ENCODE measurements around the gene TMEM92.
"Not testable (repeated sequence)": the region's sequence is repeated elsewhere in the genome, so short reads cannot be mapped to it uniquely, and the experiment has no call there.

The TMEM92 gene

DNA sequence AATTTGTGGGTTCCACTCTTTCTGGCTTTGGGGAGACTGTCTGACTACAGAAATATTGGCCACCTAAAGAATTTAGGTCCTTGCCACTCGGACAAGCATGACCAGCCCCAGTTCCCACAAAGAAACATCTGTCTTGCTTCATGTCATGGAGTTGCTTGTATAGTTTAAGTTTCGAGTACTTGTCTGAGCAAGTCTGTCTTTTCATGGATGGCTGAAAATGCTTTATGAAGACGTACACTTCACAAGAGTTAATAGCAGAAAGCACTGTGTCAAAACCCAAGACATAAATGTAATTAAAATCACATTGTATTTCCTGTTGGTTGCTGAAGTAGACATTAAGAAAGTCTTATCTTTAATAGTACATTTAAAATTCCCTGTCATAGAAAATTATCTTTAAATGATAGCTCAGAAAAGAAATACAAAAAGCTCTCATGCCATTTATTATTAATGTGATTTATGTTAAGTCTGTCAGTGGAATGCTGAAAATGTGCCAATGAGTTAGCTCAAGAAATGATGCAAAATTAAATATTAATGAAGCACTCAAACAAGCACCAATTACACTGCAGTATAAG, 41.8 kb downstream of the TMEM92 start:
- Histone ChIP-seq H2BK5ac (ENCODE audit: low read depth, low read length, poor library complexity) (no peak overlapping the region), H2AFZ (ENCODE audit: insufficient read depth, low read length, poor library complexity) (no peak overlapping the region), H3K27me3 (ENCODE audit: insufficient read depth, low read length) (no peaks in the 10 kb centered on the region), H4K8ac (ENCODE audit: low read depth, low read length) (no peak overlapping the region), H2BK12ac (ENCODE audit: low read length) (no peak overlapping the region), H3K18ac (ENCODE audit: low read length) (no peak overlapping the region), H3K4me2 (ENCODE audit: low read length) (no peak overlapping the region), H3K4ac (ENCODE audit: low read depth, low read length) (no peak overlapping the region), H3K79me2 (ENCODE audit: control insufficient read depth, insufficient read depth, low read length, poor library complexity) (no peaks in the 10 kb centered on the region), H3K4me1 (ENCODE audit: control insufficient read depth in 1 of 2, insufficient read depth in 2 of 2, low read length in 2 of 2) (peaks cover 19% of the 10 kb centered on the region in 2 experiments), H2AK5ac (ENCODE audit: low read length) (no peak overlapping the region), H3K9me3 (ENCODE audit: insufficient read depth, low read depth, low read length) (no peaks in the 10 kb centered on the region), H3K79me1 (ENCODE audit: low read length) (no peaks in the 10 kb centered on the region), H3K14ac (ENCODE audit: low read length) (no peak overlapping the region), H4K12ac (ENCODE audit: low read depth, low read length) (no peak overlapping the region), H3K4me3 (ENCODE audit: low read depth, low read length) (no peak overlapping the region), H3K36me3 (ENCODE audit: control insufficient read depth in 1 of 2, insufficient read depth in 2 of 2, low read length in 2 of 2) (no peaks in the 10 kb centered on the region), H2BK120ac (ENCODE audit: insufficient read depth, low read length, poor library complexity) (no peak overlapping the region), H3K27ac (ENCODE audit: low read depth, low read length) (no peak overlapping the region), H3K23ac (ENCODE audit: low read length) (no peak overlapping the region), H3K9ac (ENCODE audit: low read length) (no peak overlapping the region), H4K91ac (ENCODE audit: low read depth, low read length) (no peak overlapping the region)
- no peak for DNase-seq
- no CpG with 5 or more reads among the region's 3 CpGs for WGBS (ENCODE audit: extremely low coverage, insufficient coverage, insufficient read length)

DNA sequence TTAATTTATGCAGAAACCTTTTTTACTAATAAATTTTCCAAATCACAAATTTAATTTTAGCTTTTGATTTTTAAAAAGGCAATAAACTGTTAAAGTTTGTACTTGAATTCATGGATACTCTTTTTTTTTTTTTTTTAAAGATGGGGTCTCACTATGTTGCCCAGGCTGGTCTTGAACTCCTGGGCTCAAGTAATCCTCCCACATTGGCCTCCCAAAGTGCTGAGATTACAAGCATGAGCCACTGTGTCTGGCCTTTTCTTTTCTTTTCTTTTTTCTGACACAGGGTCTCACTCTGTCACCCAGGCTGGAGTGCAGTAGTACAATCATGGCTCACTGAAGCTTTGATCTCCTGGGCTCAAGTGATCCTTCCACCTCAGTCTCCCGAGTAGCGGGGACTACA, 42.4 kb downstream of the TMEM92 start:
- not testable (repeated sequence) for H3K4ac ChIP-seq (ENCODE audit: low read depth, low read length)

DNA sequence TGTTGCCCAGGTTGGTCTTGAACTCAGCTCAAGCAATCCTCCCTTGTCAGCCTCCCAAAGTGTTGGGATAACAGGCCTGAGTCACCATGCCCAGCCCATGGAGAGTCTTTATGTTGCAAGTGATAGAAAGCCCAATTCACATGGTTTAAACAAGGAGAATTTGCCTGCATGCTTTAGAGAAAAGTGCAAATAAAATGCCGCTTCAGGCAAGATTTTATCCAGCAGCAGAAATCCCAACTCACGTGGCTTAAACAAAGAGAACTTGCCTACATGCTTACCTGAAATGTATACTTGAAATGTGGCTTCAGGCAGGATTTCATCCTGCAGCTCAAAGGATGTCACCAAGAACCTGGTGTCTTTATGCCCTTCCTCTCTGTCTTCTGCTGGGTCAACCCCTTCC, 42.9 kb downstream of the TMEM92 start:
- no peak overlapping the region for H3K4me3 ChIP-seq (ENCODE audit: low read depth, low read length)
- H3K9ac ChIP-seq (ENCODE audit: low read length), result no peak overlapping the region
- no peaks in the 10 kb centered on the region for H3K79me2 ChIP-seq (ENCODE audit: control insufficient read depth, insufficient read depth, low read length, poor library complexity)
- no peak overlapping the region for H4K12ac ChIP-seq (ENCODE audit: low read depth, low read length)
- H4K8ac ChIP-seq (ENCODE audit: low read depth, low read length), result no peak overlapping the region
- no peak overlapping the region for H3K14ac ChIP-seq (ENCODE audit: low read length)
- DNase-seq, result peak; percentile 27 to 71
- no peak overlapping the region for H3K18ac ChIP-seq (ENCODE audit: low read length)
- no peak overlapping the region for H4K91ac ChIP-seq (ENCODE audit: low read depth, low read length)
- no peaks in the 10 kb centered on the region for H3K79me1 ChIP-seq (ENCODE audit: low read length)
- no CpG with 5 or more reads among the region's 2 CpGs for WGBS (ENCODE audit: extremely low coverage, insufficient coverage, insufficient read length)
- H3K9me3 ChIP-seq (ENCODE audit: insufficient read depth, low read depth, low read length), result no peaks in the 10 kb centered on the region
- no peak overlapping the region for H2AK5ac ChIP-seq (ENCODE audit: low read length)
- no peak overlapping the region for H3K4me2 ChIP-seq (ENCODE audit: low read length)
- H3K4me1 ChIP-seq (ENCODE audit: control insufficient read depth in 1 of 2, insufficient read depth in 2 of 2, low read length in 2 of 2), result peaks cover 19% of the 10 kb centered on the region in 2 experiments
- H2BK5ac ChIP-seq (ENCODE audit: low read depth, low read length, poor library complexity), result no peak overlapping the region
- H3K27ac ChIP-seq (ENCODE audit: low read depth, low read length), result no peak overlapping the region
- no peak overlapping the region for H2AFZ ChIP-seq (ENCODE audit: insufficient read depth, low read length, poor library complexity)
- no peaks in the 10 kb centered on the region for H3K27me3 ChIP-seq (ENCODE audit: insufficient read depth, low read length)
- H3K36me3 ChIP-seq (ENCODE audit: control insufficient read depth in 1 of 2, insufficient read depth in 2 of 2, low read length in 2 of 2), result no peaks in the 10 kb centered on the region
- no peak overlapping the region for H3K23ac ChIP-seq (ENCODE audit: low read length)
- no peak overlapping the region for H2BK12ac ChIP-seq (ENCODE audit: low read length)
- H2BK120ac ChIP-seq (ENCODE audit: insufficient read depth, low read length, poor library complexity), result no peak overlapping the region
- no peak overlapping the region for H3K4ac ChIP-seq (ENCODE audit: low read depth, low read length)

More for the DNA sequence above, 42.4 kb downstream of the TMEM92 start:
- WGBS (ENCODE audit: extremely low coverage, insufficient coverage, insufficient read length), result no CpG with 5 or more reads among the region's 2 CpGs
- H2BK12ac ChIP-seq (ENCODE audit: low read length); H3K27ac ChIP-seq (ENCODE audit: low read depth, low read length); H3K4me2 ChIP-seq (ENCODE audit: low read length); H3K79me1 ChIP-seq (ENCODE audit: low read length); H3K27me3 ChIP-seq (ENCODE audit: insufficient read depth, low read length); H4K8ac ChIP-seq (ENCODE audit: low read depth, low read length); H2AFZ ChIP-seq (ENCODE audit: insufficient read depth, low read length, poor library complexity); H3K9ac ChIP-seq (ENCODE audit: low read length); H4K12ac ChIP-seq (ENCODE audit: low read depth, low read length); H3K14ac ChIP-seq (ENCODE audit: low read length); H3K79me2 ChIP-seq (ENCODE audit: control insufficient read depth, insufficient read depth, low read length, poor library complexity); H2BK5ac ChIP-seq (ENCODE audit: low read depth, low read length, poor library complexity); H2BK120ac ChIP-seq (ENCODE audit: insufficient read depth, low read length, poor library complexity); H3K4me3 ChIP-seq (ENCODE audit: low read depth, low read length); H4K91ac ChIP-seq (ENCODE audit: low read depth, low read length); H2AK5ac ChIP-seq (ENCODE audit: low read length); H3K23ac ChIP-seq (ENCODE audit: low read length); DNase-seq; H3K36me3 ChIP-seq (ENCODE audit: control insufficient read depth in 1 of 2, insufficient read depth in 2 of 2, low read length in 2 of 2); H3K9me3 ChIP-seq (ENCODE audit: insufficient read depth, low read depth, low read length); H3K18ac ChIP-seq (ENCODE audit: low read length): not testable (repeated sequence)
- H3K4me1 ChIP-seq (ENCODE audit: control insufficient read depth in 1 of 2, insufficient read depth in 2 of 2, low read length in 2 of 2), result peaks cover 19% of the 10 kb centered on the region in 2 experiments

DNA sequence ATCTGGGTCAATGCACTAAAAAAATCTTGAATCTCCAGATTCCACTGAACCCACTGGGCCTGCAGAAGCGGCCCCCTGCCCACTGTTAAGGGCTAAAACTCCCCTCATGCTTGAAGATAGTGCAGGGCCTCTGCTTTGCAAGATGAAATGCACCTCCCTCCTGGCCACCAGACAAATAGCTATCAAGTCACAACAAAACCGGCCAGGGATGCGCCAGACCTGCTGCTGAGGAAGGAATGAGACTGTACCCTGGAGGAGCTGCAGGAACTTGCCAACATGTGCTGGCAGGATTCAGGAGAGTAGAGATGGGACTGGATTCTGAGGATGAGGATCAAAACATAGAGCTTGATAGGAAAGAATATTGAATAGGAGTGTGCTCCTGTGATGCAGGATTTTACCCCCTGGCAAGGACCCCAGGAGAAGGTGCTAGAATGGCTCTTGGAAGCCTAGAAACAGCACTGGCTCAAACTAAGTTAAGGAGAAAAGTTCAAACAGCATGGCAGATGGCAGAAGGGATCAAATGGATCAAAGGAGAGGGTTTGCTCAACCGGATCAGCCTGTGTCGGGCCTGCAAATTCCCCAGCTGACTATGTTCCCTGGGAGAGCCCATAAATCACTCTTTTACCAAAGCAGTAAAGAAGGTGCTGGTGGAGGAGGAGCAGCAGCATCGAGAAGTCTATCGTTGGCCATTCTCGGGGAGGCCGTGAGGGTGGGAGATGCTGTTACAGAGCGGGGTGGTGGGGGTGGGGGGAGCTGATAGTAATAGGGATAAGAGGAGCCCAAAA, 44.4 kb downstream of the TMEM92 start:
- no peaks in the 10 kb centered on the region for H3K9me3 ChIP-seq (ENCODE audit: insufficient read depth, low read depth, low read length)
- no peak overlapping the region for H3K9ac ChIP-seq (ENCODE audit: low read length)
- no peak overlapping the region for H3K27ac ChIP-seq (ENCODE audit: low read depth, low read length)
- peaks cover 19% of the 10 kb centered on the region in 2 experiments for H3K4me1 ChIP-seq (ENCODE audit: control insufficient read depth in 1 of 2, insufficient read depth in 2 of 2, low read length in 2 of 2)
- no peaks in the 10 kb centered on the region for H3K79me2 ChIP-seq (ENCODE audit: control insufficient read depth, insufficient read depth, low read length, poor library complexity)
- no peak overlapping the region for H4K8ac ChIP-seq (ENCODE audit: low read depth, low read length)
- H3K27me3 ChIP-seq (ENCODE audit: insufficient read depth, low read length), result no peaks in the 10 kb centered on the region
- no peak overlapping the region for H4K12ac ChIP-seq (ENCODE audit: low read depth, low read length)
- no peak overlapping the region for H2BK12ac ChIP-seq (ENCODE audit: low read length)
- no peak overlapping the region for H4K91ac ChIP-seq (ENCODE audit: low read depth, low read length)
- H2AK5ac ChIP-seq (ENCODE audit: low read length), result no peak overlapping the region
- no peak overlapping the region for H3K14ac ChIP-seq (ENCODE audit: low read length)
- WGBS (ENCODE audit: extremely low coverage, insufficient coverage, insufficient read length), result no CpG with 5 or more reads among the region's 10 CpGs
- H3K4ac ChIP-seq (ENCODE audit: low read depth, low read length), result no peak overlapping the region
- H3K23ac ChIP-seq (ENCODE audit: low read length), result no peak overlapping the region
- no peak overlapping the region for H2BK5ac ChIP-seq (ENCODE audit: low read depth, low read length, poor library complexity)
- H3K79me1 ChIP-seq (ENCODE audit: low read length), result no peaks in the 10 kb centered on the region
- peak in 1 of 2 donors; percentile 31 for DNase-seq
- H3K4me3 ChIP-seq (ENCODE audit: low read depth, low read length), result no peak overlapping the region
- H3K18ac ChIP-seq (ENCODE audit: low read length), result no peak overlapping the region
- H2BK120ac ChIP-seq (ENCODE audit: insufficient read depth, low read length, poor library complexity), result no peak overlapping the region
- H3K36me3 ChIP-seq (ENCODE audit: control insufficient read depth in 1 of 2, insufficient read depth in 2 of 2, low read length in 2 of 2), result no peaks in the 10 kb centered on the region
- no peak overlapping the region for H2AFZ ChIP-seq (ENCODE audit: insufficient read depth, low read length, poor library complexity)
- no peak overlapping the region for H3K4me2 ChIP-seq (ENCODE audit: low read length)

Measured in trophoblast cell (in vitro differentiated cells and primary cell).